ENCODE measurements around the gene MORN1. TPM values are rescaled to one million over a fixed set of nuclear protein-coding genes. Genes with fewer than 3 reads are reported as not detected.
"Not testable (repeated sequence)": the region's sequence is repeated elsewhere in the genome, so short reads cannot be mapped to it uniquely, and the experiment has no call there.

MORN1 gene
- 10.3 TPM for polyA plus RNA-seq
- long read RNA-seq, donor 1, partial matches to known transcripts = 0 of 1 reads
- long read RNA-seq, donor 1, other reads (novel, unspliced or antisense) = 0 of 1 reads
- long read RNA-seq, donor 2, partial matches to known transcripts = 82 of 234 reads
- long read RNA-seq, donor 2, other reads (novel, unspliced or antisense) = 149 of 234 reads
- long read RNA-seq, donor 3 = 0 reads
- long read RNA-seq, donor 4 = 0 reads
- long read RNA-seq, donor 5, partial matches to known transcripts = 0 of 1 reads
- long read RNA-seq, donor 5, other reads (novel, unspliced or antisense) = 0 of 1 reads
- long read RNA-seq, donor 6, partial matches to known transcripts = 0 of 1 reads
- long read RNA-seq, donor 6, other reads (novel, unspliced or antisense) = 0 of 1 reads
- long read RNA-seq, donor 7 = 0 reads
- long read RNA-seq, donor 8, partial matches to known transcripts = 0 of 1 reads
- long read RNA-seq, donor 8, other reads (novel, unspliced or antisense) = 0 of 1 reads
- long read RNA-seq, donor 9, partial matches to known transcripts = 37 of 102 reads
- long read RNA-seq, donor 9, other reads (novel, unspliced or antisense) = 63 of 102 reads
- long read RNA-seq, donor 10, partial matches to known transcripts = 0 of 2 reads
- long read RNA-seq, donor 10, other reads (novel, unspliced or antisense) = 0 of 2 reads
- long read RNA-seq, donor 11 = 0 reads

DNA sequence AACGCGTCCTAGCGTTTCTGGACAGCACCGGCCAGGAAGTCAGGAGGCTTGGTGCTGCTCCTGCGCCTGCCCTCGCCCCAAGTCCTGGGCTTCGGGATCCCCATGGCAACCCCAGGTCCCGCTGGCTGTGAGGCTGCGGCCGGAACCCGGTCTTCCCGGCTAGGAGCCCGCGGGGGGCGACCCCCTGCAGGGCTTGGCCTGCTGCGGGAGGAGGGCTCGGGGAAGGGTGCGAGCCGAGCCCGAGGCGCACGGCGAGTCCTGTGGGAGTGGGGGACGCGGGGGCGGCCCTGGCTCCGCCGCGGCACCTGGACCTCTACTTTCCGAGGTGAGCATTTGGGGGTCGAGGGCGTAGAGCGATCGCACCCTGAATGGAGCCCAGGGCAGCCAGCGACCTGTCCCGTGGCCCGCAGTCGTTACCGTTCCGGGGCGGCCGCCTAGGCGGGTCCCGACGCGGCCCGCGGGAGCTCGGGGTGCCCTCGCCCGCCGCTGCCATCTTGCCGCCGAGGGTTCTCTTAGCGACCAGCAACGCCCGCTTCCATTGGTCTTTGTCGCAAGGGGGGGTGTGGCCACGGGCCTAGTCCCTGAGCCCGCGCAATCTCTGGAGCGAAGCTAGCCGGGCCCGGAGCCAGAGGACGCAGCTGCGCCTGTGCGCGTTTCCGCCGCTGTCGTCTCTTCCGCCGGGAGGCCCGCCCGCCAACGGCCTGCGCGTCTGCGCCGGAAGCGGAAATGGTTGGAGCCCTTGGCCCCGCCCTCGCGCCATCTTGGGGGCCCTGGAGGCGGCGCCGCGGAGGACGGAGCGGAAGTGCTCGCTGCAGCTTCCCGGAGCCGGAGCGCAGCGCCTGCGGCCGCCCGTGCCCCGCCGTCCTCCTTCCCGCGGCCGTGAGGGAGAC lies at the start of gene MORN1, which contains the start of gene RER1:
Gene MORN1, minus strand, starts transcription at position 514 of the 890 bp plus-strand sequence. Its CDS starts 21 bp downstream, at position 493.
Gene RER1, plus strand, starts transcription at position 801 of the 890 bp plus-strand sequence. CDS start 3,950 bp downstream, outside the sequence.
- Histone ChIP-seq H3K36me3 (ENCODE audit: control insufficient read depth, insufficient read depth, low read length) (peaks cover 41% of the 10 kb centered on the region), H3K27ac (ENCODE audit: low read length) (peak within 1 kb of the TSS; percentile 84), H3K4me3 (ENCODE audit: low read length) (peak within 1 kb of the TSS; percentile 71), H3K9me3 (ENCODE audit: control insufficient read depth, low read depth, low read length) (no peaks in the 10 kb centered on the region), H3K27me3 (ENCODE audit: control insufficient read depth, insufficient read depth, low read length) (no peaks in the 10 kb centered on the region), H3K4me1 (ENCODE audit: control insufficient read depth, insufficient read depth, low read length) (peaks cover 17% of the 10 kb centered on the region)
- no CpG with 5 or more reads among the region's 103 CpGs for WGBS (ENCODE audit: insufficient coverage, low lambda C conversion rate)
- DNase-seq = peak; percentile 99 to 100

DNA sequence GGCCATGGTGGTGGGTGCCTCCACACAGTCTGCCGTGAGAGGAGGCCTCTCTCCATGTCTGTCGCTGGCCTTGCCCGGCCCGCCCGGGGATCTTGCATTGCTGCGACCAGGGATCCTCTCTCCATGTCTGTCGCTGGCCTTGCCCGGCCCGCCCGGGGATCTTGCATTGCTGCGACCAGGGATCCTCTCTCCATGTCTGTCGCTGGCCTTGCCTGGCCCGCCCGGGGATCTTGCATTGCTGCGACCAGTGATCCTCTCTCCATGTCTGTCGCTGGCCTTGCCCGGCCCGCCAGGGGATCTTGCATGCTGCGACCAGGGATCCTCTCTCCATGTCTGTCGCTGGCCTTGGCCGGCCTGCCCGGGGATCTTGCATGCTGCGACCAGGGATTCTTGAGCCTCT lies 49.0 kb upstream of the MORN1 start:
- not testable (repeated sequence) for H3K9me3 ChIP-seq (ENCODE audit: control insufficient read depth, low read depth, low read length); DNase-seq; H3K4me3 ChIP-seq (ENCODE audit: low read length); H3K4me1 ChIP-seq (ENCODE audit: control insufficient read depth, insufficient read depth, low read length); H3K27ac ChIP-seq (ENCODE audit: low read length); H3K36me3 ChIP-seq (ENCODE audit: control insufficient read depth, insufficient read depth, low read length)
- WGBS (ENCODE audit: insufficient coverage, low lambda C conversion rate) = 97% methylated on average over 6 of the region's 23 CpGs
- peaks cover 34% of the 10 kb centered on the region for H3K27me3 ChIP-seq (ENCODE audit: control insufficient read depth, insufficient read depth, low read length)

GRCh38 chr1:2439369-2439768 lies 48.0 kb upstream of the MORN1 start:
- no peak overlapping the region for H3K27ac ChIP-seq (ENCODE audit: low read length)
- H3K4me1 ChIP-seq (ENCODE audit: control insufficient read depth, insufficient read depth, low read length) = peaks cover 14% of the 10 kb centered on the region
- peaks cover 6% of the 10 kb centered on the region for H3K9me3 ChIP-seq (ENCODE audit: control insufficient read depth, low read depth, low read length)
- no peak for DNase-seq
- WGBS (ENCODE audit: insufficient coverage, low lambda C conversion rate) = no CpG with 5 or more reads among the region's 15 CpGs
- H3K27me3 ChIP-seq (ENCODE audit: control insufficient read depth, insufficient read depth, low read length) = peaks cover 31% of the 10 kb centered on the region
- H3K4me3 ChIP-seq (ENCODE audit: low read length) = no peak overlapping the region
- H3K36me3 ChIP-seq (ENCODE audit: control insufficient read depth, insufficient read depth, low read length) = no peaks in the 10 kb centered on the region

DNA sequence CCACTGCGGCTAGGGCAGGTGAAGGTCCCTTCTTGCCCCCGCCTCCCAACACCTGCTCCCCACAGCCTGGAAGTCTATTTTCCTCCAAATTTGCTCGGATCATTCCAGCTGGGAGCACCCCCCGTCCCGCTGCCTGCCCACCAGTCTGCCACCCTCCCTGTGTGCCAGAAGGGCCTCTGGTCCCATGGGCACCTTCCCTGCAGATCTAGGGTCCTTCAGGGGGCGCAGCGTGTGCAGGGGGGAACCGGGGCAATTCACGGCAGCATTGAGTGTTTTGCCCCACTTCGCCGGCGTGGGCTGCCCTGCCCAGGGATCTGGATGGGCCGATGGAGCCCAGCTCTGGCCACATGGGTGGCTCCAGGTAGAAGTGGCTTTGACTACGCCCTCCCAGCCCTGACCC lies 47.3 kb upstream of the MORN1 start:
- Histone ChIP-seq H3K4me3 (ENCODE audit: low read length) (no peak overlapping the region), H3K27ac (ENCODE audit: low read length) (no peak overlapping the region), H3K9me3 (ENCODE audit: control insufficient read depth, low read depth, low read length) (peaks cover 6% of the 10 kb centered on the region), H3K27me3 (ENCODE audit: control insufficient read depth, insufficient read depth, low read length) (peaks cover 34% of the 10 kb centered on the region), H3K36me3 (ENCODE audit: control insufficient read depth, insufficient read depth, low read length) (no peaks in the 10 kb centered on the region), H3K4me1 (ENCODE audit: control insufficient read depth, insufficient read depth, low read length) (peaks cover 21% of the 10 kb centered on the region)
- no CpG with 5 or more reads among the region's 14 CpGs for WGBS (ENCODE audit: insufficient coverage, low lambda C conversion rate)
- no peak for DNase-seq

- Histone ChIP-seq H3K27ac (ENCODE audit: low read length) (no peak overlapping the region), H3K9me3 (ENCODE audit: control insufficient read depth, low read depth, low read length) (peaks cover 6% of the 10 kb centered on the region), H3K4me3 (ENCODE audit: low read length) (no peak overlapping the region), H3K36me3 (ENCODE audit: control insufficient read depth, insufficient read depth, low read length) (no peaks in the 10 kb centered on the region), H3K4me1 (ENCODE audit: control insufficient read depth, insufficient read depth, low read length) (peaks cover 24% of the 10 kb centered on the region), H3K27me3 (ENCODE audit: control insufficient read depth, insufficient read depth, low read length) (peaks cover 36% of the 10 kb centered on the region)
- DNase-seq = no peak
- WGBS (ENCODE audit: insufficient coverage, low lambda C conversion rate) = no CpG with 5 or more reads among the region's 15 CpGs
These were observed 46.7 kb upstream of the MORN1 start for GRCh38 chr1:2438038-2438437.

- Histone ChIP-seq H3K27ac (ENCODE audit: low read length) (no peak overlapping the region), H3K4me3 (ENCODE audit: low read length) (no peak overlapping the region), H3K9me3 (ENCODE audit: control insufficient read depth, low read depth, low read length) (peaks cover 6% of the 10 kb centered on the region), H3K27me3 (ENCODE audit: control insufficient read depth, insufficient read depth, low read length) (peaks cover 36% of the 10 kb centered on the region), H3K36me3 (ENCODE audit: control insufficient read depth, insufficient read depth, low read length) (no peaks in the 10 kb centered on the region), H3K4me1 (ENCODE audit: control insufficient read depth, insufficient read depth, low read length) (peaks cover 25% of the 10 kb centered on the region)
- no peak for DNase-seq
- no CpG with 5 or more reads among the region's 15 CpGs for WGBS (ENCODE audit: insufficient coverage, low lambda C conversion rate)
These were observed 46.3 kb upstream of the MORN1 start for GRCh38 chr1:2437617-2438016.

DNA sequence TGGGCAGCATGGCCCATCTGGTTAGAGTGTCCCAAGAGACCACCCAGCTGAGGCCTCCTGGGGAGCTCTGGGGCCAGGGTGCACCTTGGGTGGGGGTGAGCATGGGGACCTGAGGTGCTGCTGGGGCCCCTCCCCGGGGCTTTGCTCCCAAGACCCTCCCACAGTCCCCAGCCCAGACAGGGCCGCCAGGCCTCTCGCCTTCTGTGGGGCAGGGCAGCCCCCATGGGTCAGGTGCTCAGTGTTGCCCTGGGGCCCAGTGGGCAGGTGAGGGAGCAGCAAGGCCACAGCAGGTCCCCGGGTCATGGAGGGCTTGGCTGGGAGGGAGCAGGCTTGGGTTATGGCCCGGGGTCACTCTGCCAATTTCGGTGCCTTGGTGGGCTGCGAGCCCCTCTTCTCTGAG lies 45.5 kb upstream of the MORN1 start:
- DNase-seq = no peak
- no peaks in the 10 kb centered on the region for H3K36me3 ChIP-seq (ENCODE audit: control insufficient read depth, insufficient read depth, low read length)
- no peak overlapping the region for H3K4me3 ChIP-seq (ENCODE audit: low read length)
- H3K27me3 ChIP-seq (ENCODE audit: control insufficient read depth, insufficient read depth, low read length) = peaks cover 35% of the 10 kb centered on the region
- peaks cover 6% of the 10 kb centered on the region for H3K9me3 ChIP-seq (ENCODE audit: control insufficient read depth, low read depth, low read length)
- no CpG with 5 or more reads among the region's 7 CpGs for WGBS (ENCODE audit: insufficient coverage, low lambda C conversion rate)
- H3K4me1 ChIP-seq (ENCODE audit: control insufficient read depth, insufficient read depth, low read length) = peaks cover 33% of the 10 kb centered on the region
- H3K27ac ChIP-seq (ENCODE audit: low read length) = no peak overlapping the region

DNA sequence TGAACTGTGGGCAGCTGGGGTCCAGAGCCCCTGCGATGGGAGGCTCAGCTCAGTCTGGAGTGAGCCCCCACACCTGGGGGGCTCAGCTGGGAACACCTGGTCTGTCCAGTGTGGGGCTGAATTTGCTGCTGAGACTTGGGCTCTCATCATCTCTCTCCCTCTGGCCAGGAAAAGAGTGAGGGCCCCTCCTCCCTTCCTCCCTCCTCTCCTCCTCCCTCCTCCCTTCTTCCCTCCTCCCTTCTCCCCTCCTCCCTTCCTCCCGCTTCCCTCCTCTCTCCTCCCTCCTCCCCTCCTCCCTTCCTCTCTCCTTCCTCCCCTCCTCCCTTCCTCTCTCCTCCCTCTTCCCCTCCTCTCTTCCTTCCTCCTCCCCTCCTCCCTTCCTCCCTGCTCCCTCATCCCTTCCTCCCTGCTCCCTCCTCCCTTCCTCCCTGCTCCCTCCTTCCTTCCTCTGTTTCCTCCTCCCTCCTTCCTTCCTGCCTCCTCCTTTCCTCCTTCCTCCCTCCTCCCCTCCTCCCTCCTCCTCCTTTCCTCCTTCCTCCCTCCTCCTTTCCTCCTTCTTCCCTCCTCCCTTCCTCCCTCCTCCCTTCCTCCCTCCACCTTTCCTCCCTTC lies 44.5 kb upstream of the MORN1 start:
- Histone ChIP-seq H3K27ac (ENCODE audit: low read length) (no peak overlapping the region), H3K4me3 (ENCODE audit: low read length) (no peak overlapping the region), H3K9me3 (ENCODE audit: control insufficient read depth, low read depth, low read length) (peaks cover 6% of the 10 kb centered on the region), H3K36me3 (ENCODE audit: control insufficient read depth, insufficient read depth, low read length) (no peaks in the 10 kb centered on the region), H3K27me3 (ENCODE audit: control insufficient read depth, insufficient read depth, low read length) (peaks cover 30% of the 10 kb centered on the region), H3K4me1 (ENCODE audit: control insufficient read depth, insufficient read depth, low read length) (peaks cover 43% of the 10 kb centered on the region)
- DNase-seq = no peak
- no CpG with 5 or more reads among the region's 2 CpGs for WGBS (ENCODE audit: insufficient coverage, low lambda C conversion rate)

DNA sequence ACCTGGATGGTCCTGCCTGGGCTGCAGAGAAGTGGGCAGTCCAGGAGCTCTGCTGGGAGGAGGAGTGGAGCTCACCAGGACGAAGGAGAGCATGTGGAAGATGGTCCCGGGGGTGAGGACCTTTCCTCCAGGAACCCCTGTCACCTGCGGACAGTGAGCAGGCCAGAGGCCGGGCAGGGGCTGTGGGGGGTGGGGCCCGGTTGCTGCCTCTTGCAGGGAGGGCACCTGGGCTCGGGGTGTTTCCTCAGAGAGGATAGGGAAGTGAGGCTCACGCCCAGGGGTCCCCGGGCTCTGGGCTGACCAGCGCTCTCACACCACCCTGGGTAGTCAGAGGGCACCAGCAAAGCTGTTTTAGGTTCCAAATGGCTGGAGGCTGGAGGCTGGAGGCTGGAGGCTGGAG lies 43.7 kb upstream of the MORN1 start:
- no peak for DNase-seq
- peaks cover 30% of the 10 kb centered on the region for H3K27me3 ChIP-seq (ENCODE audit: control insufficient read depth, insufficient read depth, low read length)
- H3K4me3 ChIP-seq (ENCODE audit: low read length) = no peak overlapping the region
- H3K27ac ChIP-seq (ENCODE audit: low read length) = no peak overlapping the region
- peaks cover 4% of the 10 kb centered on the region for H3K9me3 ChIP-seq (ENCODE audit: control insufficient read depth, low read depth, low read length)
- H3K4me1 ChIP-seq (ENCODE audit: control insufficient read depth, insufficient read depth, low read length) = peaks cover 49% of the 10 kb centered on the region
- WGBS (ENCODE audit: insufficient coverage, low lambda C conversion rate) = no CpG with 5 or more reads among the region's 9 CpGs
- no peaks in the 10 kb centered on the region for H3K36me3 ChIP-seq (ENCODE audit: control insufficient read depth, insufficient read depth, low read length)

Measured in large intestine (tissue), 12 donors.